Endothelial cell (in vitro differentiated cells): Measurements from ENCODE around the gene TECTB. TPM values are rescaled to one million over a fixed set of nuclear protein-coding genes. Genes with fewer than 3 reads are reported as not detected.

Experiments
- DNase-seq: peaks from one replicate; pipeline ENCODE4 v3.0.0; 2021; ENCODE audit warnings: low spot score
- H3K27ac Mint-ChIP-seq: one replicate; pipeline ENCODE4 v1.8.0; 2021; ENCODE audit warnings: mixed read lengths, inconsistent platforms; ENCODE audit not compliant: unreplicated experiment
- H3K27me3 Mint-ChIP-seq: one replicate; pipeline ENCODE4 v1.8.0; 2021; ENCODE audit warnings: mild to moderate bottlenecking, moderate library complexity, mixed read lengths, inconsistent platforms; ENCODE audit not compliant: unreplicated experiment
- H3K36me3 Mint-ChIP-seq: one replicate; pipeline ENCODE4 v1.8.0; 2021; ENCODE audit warnings: mild to moderate bottlenecking, low read depth, mixed read lengths, inconsistent platforms; ENCODE audit not compliant: unreplicated experiment
- H3K4me1 Mint-ChIP-seq: one replicate; pipeline ENCODE4 v1.8.0; 2021; ENCODE audit warnings: mild to moderate bottlenecking, mixed read lengths, inconsistent platforms; ENCODE audit not compliant: unreplicated experiment
- H3K4me3 Mint-ChIP-seq: one replicate; pipeline ENCODE4 v1.8.0; 2021; ENCODE audit warnings: mild to moderate bottlenecking, mixed read lengths, inconsistent platforms; ENCODE audit not compliant: unreplicated experiment
- H3K9me3 Mint-ChIP-seq: one replicate; pipeline ENCODE4 v1.8.0; 2021; ENCODE audit warnings: mixed read lengths, inconsistent platforms; ENCODE audit not compliant: unreplicated experiment
- total RNA-seq: library from RNA; stranded (reverse); fragmentation: NEBNext Ultra II Directional; extraction: Animal tissue kit (Norgen Biotek cat#: 25700); gene quantifications from one replicate; pipeline ENCODE4 v1.2.1, GENCODE V29; 2021; ENCODE audit not compliant: unreplicated experiment
- TF ChIP-seq, protein P1 (sequence below): fragments of 200-600 bp; sonication (generic); IDR thresholded peaks from one replicate; pipeline ENCODE4 v1.5.0; 2021; ENCODE audit warnings: antibody characterized with exemption; ENCODE audit not compliant: unreplicated experiment

TECTB gene
- total RNA-seq, 1 donor from 2014 or later: not detected

- Mint-ChIP-seq H3K27ac (no peak overlapping the region), H3K36me3 (no peaks in the 10 kb centered on the region), H3K4me3 (no peak overlapping the region), H3K27me3 (no peaks in the 10 kb centered on the region), H3K9me3 (no peaks in the 10 kb centered on the region), H3K4me1 (peaks cover 4% of the 10 kb centered on the region)
- DNase-seq: no peak
- TF ChIP-seq, protein P1, sequence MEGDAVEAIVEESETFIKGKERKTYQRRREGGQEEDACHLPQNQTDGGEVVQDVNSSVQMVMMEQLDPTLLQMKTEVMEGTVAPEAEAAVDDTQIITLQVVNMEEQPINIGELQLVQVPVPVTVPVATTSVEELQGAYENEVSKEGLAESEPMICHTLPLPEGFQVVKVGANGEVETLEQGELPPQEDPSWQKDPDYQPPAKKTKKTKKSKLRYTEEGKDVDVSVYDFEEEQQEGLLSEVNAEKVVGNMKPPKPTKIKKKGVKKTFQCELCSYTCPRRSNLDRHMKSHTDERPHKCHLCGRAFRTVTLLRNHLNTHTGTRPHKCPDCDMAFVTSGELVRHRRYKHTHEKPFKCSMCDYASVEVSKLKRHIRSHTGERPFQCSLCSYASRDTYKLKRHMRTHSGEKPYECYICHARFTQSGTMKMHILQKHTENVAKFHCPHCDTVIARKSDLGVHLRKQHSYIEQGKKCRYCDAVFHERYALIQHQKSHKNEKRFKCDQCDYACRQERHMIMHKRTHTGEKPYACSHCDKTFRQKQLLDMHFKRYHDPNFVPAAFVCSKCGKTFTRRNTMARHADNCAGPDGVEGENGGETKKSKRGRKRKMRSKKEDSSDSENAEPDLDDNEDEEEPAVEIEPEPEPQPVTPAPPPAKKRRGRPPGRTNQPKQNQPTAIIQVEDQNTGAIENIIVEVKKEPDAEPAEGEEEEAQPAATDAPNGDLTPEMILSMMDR: no peak
These were observed 4.3 kb upstream of the TECTB start for GRCh38 chr10:112278871-112279270.

GRCh38 chr10:112279433-112279832 is 3.8 kb upstream of the TECTB start:
- Mint-ChIP-seq H3K4me1 (peaks cover 4% of the 10 kb centered on the region), H3K36me3 (no peaks in the 10 kb centered on the region), H3K27ac (no peak overlapping the region), H3K27me3 (no peaks in the 10 kb centered on the region), H3K4me3 (no peak overlapping the region), H3K9me3 (no peaks in the 10 kb centered on the region)
- no peak for DNase-seq
- TF ChIP-seq, protein P1: no peak

DNA sequence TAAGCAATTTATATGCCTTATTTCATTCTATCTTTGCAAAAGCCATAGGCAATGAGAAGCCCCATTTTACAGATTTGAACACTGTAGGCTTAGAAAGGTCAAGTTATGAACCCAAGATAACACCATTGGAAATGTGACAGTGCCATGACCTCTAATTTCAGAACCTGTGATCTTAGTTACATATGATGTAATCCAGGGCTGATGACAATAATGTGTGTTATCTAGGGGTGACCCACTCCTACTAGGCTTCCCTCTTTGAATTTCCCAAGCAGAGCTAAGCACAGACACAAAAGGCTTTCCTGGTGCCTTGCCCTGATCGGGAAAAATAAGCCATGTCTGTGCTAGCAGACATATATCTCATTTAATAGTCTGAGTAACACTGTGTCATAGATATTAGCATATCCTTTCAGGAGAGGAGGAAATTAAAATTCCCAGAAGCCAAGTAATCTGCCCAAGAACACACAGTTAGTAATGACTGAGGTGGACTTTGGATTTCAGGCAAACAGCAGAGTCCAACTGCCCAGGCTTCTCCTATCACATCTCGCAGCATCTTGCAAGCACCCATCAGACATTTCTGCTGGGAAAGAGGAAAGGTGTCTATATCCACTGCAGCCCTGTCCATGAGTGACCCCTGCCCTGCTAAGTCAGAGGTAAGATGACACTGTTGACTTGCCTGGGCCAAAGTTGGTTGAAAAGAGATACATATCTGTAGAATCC is 2.8 kb upstream of the TECTB start:
- H3K4me1 Mint-ChIP-seq: peaks cover 4% of the 10 kb centered on the region
- H3K4me3 Mint-ChIP-seq: no peak overlapping the region
- TF ChIP-seq, protein P1: no peak
- DNase-seq: no peak
- H3K27ac Mint-ChIP-seq: no peak overlapping the region
- no peaks in the 10 kb centered on the region for H3K9me3 Mint-ChIP-seq
- peaks cover 1% of the 10 kb centered on the region for H3K27me3 Mint-ChIP-seq
- no peaks in the 10 kb centered on the region for H3K36me3 Mint-ChIP-seq

GRCh38 chr10:112282086-112282485 is 1.1 kb upstream of the TECTB start:
- Mint-ChIP-seq H3K9me3 (no peaks in the 10 kb centered on the region), H3K4me1 (peaks cover 4% of the 10 kb centered on the region), H3K36me3 (no peaks in the 10 kb centered on the region), H3K27ac (no peak overlapping the region), H3K27me3 (peaks cover 1% of the 10 kb centered on the region), H3K4me3 (no peak overlapping the region)
- TF ChIP-seq, protein P1: no peak
- DNase-seq: no peak

DNA sequence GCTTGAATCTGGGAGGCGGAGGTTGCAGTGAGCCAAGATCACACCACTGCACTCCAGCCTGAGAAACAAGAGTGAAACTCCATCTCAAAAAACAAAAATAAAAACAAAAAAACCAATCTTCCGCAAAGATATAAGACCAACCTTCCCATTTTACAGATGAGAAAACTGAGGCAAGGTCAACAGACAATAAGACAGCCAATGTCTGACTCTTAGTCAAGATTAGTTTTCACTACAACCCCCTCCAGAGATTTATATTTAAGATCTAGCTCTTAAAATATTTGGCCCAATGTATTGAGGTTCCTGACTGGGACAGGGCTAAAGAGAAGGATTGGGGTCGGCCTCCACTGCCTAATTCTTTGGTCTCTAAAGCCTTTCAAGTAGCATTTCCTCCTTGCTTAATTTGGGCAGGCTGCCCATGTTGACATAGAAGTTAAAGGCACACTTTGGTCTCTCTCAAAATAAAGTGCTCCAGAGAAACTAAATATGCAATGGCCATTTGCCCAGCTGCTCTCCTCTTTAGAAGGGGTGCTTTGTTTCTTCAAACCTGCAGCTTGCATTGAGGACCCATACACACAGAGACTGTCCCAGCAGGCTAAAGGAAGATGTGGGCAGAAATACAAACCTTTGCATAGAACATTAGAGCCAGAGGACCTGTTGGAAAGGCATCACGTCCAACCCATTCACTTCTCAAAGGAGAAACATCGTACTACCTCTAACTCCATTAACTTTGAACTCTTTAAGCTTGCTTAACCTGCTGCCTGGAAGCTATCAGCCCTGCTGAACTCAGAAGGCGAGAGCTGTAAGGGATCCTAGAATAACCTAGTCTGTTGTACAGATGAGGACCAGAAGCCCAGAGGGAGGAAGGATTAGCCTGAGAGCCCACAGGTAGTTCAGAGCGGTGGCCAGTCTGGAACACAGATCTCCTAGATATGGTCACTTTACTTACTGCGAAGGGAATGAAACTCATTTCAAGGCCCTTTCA is 3.9 kb downstream of the TECTB start:
- Mint-ChIP-seq H3K27ac (no peak overlapping the region), H3K4me3 (no peak overlapping the region), H3K9me3 (no peaks in the 10 kb centered on the region), H3K27me3 (peaks cover 1% of the 10 kb centered on the region), H3K36me3 (no peaks in the 10 kb centered on the region), H3K4me1 (no peaks in the 10 kb centered on the region)
- TF ChIP-seq, protein P1: no peak
- DNase-seq: no peak
